Esophagus squamous epithelium (tissue), 4 donors: ENCODE measurements around the gene ZNF521.

Experiments used
- POLR2A ChIP-seq, 4 donors: fragments of 450-650 bp; IDR thresholded peaks; one replicate each; pipeline ENCODE4 v1.6.1; 2017; ENCODE audit warnings: antibody characterized with exemption in 4 of 4, mild to moderate bottlenecking in 4 of 4, moderate library complexity in 3 of 4
- TF ChIP-seq, protein P1 (sequence below), 6 experiments: fragments of 450-650 bp in 4 of 6; fragments of 200-600 bp in 2 of 6; sonication (generic) in 2 of 6; IDR thresholded peaks; one replicate each; pipeline ENCODE4 v1.5.1; 2016 to 2019; ENCODE audit warnings: antibody characterized with exemption in 6 of 6, mild to moderate bottlenecking in 4 of 6, moderate library complexity in 4 of 6

DNA sequence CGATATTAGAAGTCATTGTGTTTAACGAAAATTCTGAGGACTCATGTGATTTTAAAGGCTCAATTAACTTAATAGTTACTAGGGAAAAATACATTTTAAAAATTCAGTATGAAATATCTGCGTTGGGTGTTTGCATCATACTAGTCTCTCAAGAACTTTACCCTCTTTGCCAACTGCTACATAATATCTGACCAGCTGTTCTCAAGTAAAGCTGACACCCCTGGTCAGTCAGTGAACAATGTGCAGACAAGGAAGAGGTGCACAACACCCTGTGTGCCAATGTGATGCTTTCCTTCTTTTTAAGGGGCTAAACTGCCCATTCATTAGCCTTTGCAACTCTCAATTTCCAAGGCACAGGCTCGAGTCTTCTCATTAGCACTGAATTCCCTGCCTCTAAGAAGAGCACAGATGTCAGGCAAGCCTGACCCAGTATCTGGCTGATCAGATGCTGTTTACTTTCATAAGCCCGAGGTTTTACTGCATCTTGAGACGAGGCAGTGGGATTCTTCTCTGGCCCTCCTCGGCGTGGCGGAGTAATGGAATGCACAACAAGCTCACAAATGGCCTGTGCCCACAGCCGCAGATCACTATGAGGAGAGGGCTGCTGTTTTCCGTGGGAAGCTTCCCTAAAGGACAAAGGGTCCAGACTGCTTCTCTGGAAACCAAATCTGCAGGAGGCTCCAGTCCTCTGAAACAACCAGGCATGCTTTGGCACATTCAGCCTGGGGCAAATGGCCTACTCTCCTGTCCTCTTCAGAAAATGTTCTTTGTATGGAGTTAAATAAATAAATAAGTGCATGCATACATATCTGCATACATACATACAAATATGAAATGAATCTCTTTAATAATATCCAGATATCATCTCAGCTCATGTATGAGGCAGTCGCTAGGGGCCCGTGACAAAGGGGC lies 240.3 kb downstream of the ZNF521 start:
- TF ChIP-seq, protein P1, sequence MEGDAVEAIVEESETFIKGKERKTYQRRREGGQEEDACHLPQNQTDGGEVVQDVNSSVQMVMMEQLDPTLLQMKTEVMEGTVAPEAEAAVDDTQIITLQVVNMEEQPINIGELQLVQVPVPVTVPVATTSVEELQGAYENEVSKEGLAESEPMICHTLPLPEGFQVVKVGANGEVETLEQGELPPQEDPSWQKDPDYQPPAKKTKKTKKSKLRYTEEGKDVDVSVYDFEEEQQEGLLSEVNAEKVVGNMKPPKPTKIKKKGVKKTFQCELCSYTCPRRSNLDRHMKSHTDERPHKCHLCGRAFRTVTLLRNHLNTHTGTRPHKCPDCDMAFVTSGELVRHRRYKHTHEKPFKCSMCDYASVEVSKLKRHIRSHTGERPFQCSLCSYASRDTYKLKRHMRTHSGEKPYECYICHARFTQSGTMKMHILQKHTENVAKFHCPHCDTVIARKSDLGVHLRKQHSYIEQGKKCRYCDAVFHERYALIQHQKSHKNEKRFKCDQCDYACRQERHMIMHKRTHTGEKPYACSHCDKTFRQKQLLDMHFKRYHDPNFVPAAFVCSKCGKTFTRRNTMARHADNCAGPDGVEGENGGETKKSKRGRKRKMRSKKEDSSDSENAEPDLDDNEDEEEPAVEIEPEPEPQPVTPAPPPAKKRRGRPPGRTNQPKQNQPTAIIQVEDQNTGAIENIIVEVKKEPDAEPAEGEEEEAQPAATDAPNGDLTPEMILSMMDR (IDR thresholded peaks at IDR 0.05) = no peak
- TF ChIP-seq POLR2A (IDR thresholded peaks at IDR 0.05) = no peak
